ENCODE results near the gene DCBLD2. TPM values are rescaled to one million over a fixed set of nuclear protein-coding genes. Genes with fewer than 3 reads are reported as not detected.

DCBLD2 gene
- polyA plus RNA-seq, 3 donors = 0.17 to 1.1 (median 0.45) TPM

DNA sequence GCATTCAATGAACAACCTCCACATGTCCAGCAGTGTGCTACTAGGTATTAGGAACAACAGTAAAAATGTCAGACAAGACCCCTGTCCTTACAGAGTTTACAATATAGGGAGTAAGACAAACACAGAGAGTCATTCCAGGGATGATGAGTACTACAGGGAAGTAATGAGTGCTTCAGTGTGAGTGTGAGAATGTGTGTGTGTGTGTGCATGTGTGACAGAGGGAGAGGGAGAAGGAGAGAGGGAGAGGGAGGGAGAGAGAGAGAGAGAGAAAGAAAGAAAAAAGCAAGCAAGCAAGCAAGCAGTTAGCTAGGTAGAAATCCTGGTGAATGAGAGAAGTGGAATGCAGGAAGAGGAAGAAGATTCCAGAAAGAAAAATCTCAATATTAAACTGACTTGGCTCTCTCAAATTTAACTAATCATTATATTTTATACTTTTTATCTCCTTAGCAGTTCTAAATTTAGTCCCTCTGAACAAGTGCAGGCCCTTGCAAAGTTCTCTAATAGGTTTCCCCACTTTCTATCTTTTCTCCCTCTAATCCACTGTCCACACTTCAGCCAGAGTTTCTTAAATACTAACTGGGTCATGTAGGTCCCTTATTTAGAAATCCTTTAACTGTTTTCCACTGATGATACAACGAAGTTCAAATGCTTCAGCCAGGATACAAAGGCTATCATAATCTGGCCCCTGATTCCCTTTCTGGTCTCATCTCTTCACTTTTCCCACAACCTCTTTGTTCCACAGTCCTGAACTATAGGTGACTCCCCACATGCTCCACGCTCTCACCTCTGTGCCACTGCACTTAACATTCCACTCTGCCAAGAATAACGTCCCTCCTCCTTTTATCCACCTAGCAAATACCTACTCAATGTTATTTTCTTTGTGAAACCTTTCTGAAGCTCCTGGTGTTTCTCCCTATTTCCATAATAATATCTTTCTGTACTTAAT is 10.3 kb downstream of the DCBLD2 start:
- Histone ChIP-seq H3K9me3 (replicated peaks in 1 of 2; ENCODE audit: control insufficient read depth in 1 of 2, insufficient read depth in 1 of 2, low read length in 2 of 2) (no peaks in the 10 kb centered on the region), H4K20me1 (ENCODE audit: insufficient read depth, low read length) (no peaks in the 10 kb centered on the region), H3K4me3 (replicated peaks in 1 of 3; ENCODE audit: low read depth in 2 of 3, low read length in 3 of 3) (no peak overlapping the region), H3K79me2 (ENCODE audit: insufficient read depth, low read length) (no peaks in the 10 kb centered on the region), H3K27ac (ENCODE audit: low read depth in 1 of 2, low read length in 2 of 2) (no peak overlapping the region), H3K9ac (ENCODE audit: insufficient read depth, low read length, poor library complexity, severe bottlenecking) (no peak overlapping the region), H3K27me3 (ENCODE audit: control insufficient read depth in 2 of 2, insufficient read depth in 2 of 2, low read length in 2 of 2) (no peaks in the 10 kb centered on the region), H3K4me2 (replicated peaks; ENCODE audit: extremely low read depth, low read length, poor library complexity, severe bottlenecking) (no peak overlapping the region), H3K4me1 (ENCODE audit: control insufficient read depth in 1 of 2, insufficient read depth in 2 of 2, low read length in 2 of 2) (no peaks in the 10 kb centered on the region), H2AFZ (ENCODE audit: insufficient read depth, low read depth, low read length, poor library complexity, severe bottlenecking) (no peak overlapping the region), H3K36me3 (replicated peaks in 1 of 2; ENCODE audit: control insufficient read depth in 1 of 2, insufficient read depth in 2 of 2, low read length in 2 of 2) (no peaks in the 10 kb centered on the region)
- TF ChIP-seq, protein P1, sequence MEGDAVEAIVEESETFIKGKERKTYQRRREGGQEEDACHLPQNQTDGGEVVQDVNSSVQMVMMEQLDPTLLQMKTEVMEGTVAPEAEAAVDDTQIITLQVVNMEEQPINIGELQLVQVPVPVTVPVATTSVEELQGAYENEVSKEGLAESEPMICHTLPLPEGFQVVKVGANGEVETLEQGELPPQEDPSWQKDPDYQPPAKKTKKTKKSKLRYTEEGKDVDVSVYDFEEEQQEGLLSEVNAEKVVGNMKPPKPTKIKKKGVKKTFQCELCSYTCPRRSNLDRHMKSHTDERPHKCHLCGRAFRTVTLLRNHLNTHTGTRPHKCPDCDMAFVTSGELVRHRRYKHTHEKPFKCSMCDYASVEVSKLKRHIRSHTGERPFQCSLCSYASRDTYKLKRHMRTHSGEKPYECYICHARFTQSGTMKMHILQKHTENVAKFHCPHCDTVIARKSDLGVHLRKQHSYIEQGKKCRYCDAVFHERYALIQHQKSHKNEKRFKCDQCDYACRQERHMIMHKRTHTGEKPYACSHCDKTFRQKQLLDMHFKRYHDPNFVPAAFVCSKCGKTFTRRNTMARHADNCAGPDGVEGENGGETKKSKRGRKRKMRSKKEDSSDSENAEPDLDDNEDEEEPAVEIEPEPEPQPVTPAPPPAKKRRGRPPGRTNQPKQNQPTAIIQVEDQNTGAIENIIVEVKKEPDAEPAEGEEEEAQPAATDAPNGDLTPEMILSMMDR (IDR thresholded peaks at IDR 0.05) = no peak
- Mint-ChIP-seq H3K9me3 (no peaks in the 10 kb centered on the region), H3K4me1 (peaks cover 2% of the 10 kb centered on the region), H3K36me3 (no peaks in the 10 kb centered on the region), H3K27ac (no peak overlapping the region), H3K4me3 (no peak overlapping the region), H3K27me3 (ENCODE audit: low read depth in 3 of 3) (peaks cover 0 to 1% (median 0%) of the 10 kb centered on the region in 3 donors)
- intact Hi-C loops (cut with micrococcal nuclease) = no loop called here
- 78% methylated on average over 2 of the region's 3 CpGs for WGBS (ENCODE audit: insufficient coverage)
- DNase-seq = no peak

DNA sequence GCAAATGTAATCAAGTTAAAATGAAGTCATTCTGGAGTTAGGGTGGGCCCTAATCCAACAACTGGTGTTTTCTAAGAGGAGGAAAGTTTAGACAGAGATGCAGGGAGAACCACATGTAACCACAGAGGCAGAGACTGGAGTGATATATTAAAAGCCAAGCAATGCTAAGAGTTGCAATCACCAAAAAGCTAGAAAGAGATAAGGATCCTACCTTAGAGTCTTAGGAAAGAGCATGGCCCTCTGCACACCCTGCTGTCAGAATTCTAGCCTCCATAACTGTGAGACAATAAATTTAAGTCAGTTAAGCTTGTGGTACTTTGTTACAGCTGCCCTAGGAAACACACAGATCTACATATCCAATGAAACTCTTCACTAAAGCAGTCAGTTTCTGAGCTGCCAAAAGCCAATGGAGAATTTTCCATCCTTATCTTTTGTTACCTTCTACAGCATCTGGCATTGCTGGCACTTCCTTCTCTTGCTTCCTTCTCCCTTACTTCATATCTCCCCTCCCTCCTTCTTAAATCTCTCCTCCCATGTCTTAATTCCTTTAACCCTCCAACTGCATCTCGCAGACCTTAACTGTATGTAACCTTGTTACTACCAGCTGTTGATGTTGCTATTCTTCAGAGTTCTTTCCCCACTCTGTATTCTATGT is 11.2 kb downstream of the DCBLD2 start:
- Histone ChIP-seq H3K4me1 (ENCODE audit: control insufficient read depth in 1 of 2, insufficient read depth in 2 of 2, low read length in 2 of 2) (no peaks in the 10 kb centered on the region), H3K9me3 (replicated peaks in 1 of 2; ENCODE audit: control insufficient read depth in 1 of 2, insufficient read depth in 1 of 2, low read length in 2 of 2) (no peaks in the 10 kb centered on the region), H4K20me1 (ENCODE audit: insufficient read depth, low read length) (no peaks in the 10 kb centered on the region), H3K36me3 (replicated peaks in 1 of 2; ENCODE audit: control insufficient read depth in 1 of 2, insufficient read depth in 2 of 2, low read length in 2 of 2) (no peaks in the 10 kb centered on the region), H2AFZ (ENCODE audit: insufficient read depth, low read depth, low read length, poor library complexity, severe bottlenecking) (no peak overlapping the region), H3K27me3 (ENCODE audit: control insufficient read depth in 2 of 2, insufficient read depth in 2 of 2, low read length in 2 of 2) (no peaks in the 10 kb centered on the region), H3K4me2 (replicated peaks; ENCODE audit: extremely low read depth, low read length, poor library complexity, severe bottlenecking) (no peak overlapping the region), H3K9ac (ENCODE audit: insufficient read depth, low read length, poor library complexity, severe bottlenecking) (no peak overlapping the region), H3K79me2 (ENCODE audit: insufficient read depth, low read length) (no peaks in the 10 kb centered on the region), H3K27ac (ENCODE audit: low read depth in 1 of 2, low read length in 2 of 2) (no peak overlapping the region), H3K4me3 (replicated peaks in 1 of 3; ENCODE audit: low read depth in 2 of 3, low read length in 3 of 3) (no peak overlapping the region)
- no peak overlapping the region for H3K4me3 Mint-ChIP-seq
- H3K36me3 Mint-ChIP-seq = no peaks in the 10 kb centered on the region
- TF ChIP-seq, protein P1 (IDR thresholded peaks at IDR 0.05) = no peak
- WGBS (ENCODE audit: insufficient coverage) = no CpG with 5 or more reads among the region's 1 CpG
- H3K9me3 Mint-ChIP-seq = no peaks in the 10 kb centered on the region
- peaks cover 0 to 1% (median 0%) of the 10 kb centered on the region in 3 donors for H3K27me3 Mint-ChIP-seq (ENCODE audit: low read depth in 3 of 3)
- no peak overlapping the region for H3K27ac Mint-ChIP-seq
- intact Hi-C loops (cut with micrococcal nuclease) = no loop called here
- DNase-seq = no peak
- H3K4me1 Mint-ChIP-seq = peaks cover 2% of the 10 kb centered on the region

All from CD14-positive monocyte (primary cell).